Right lobe of liver (tissue), 4 donors: Measurements from ENCODE around the gene CCL20.

Experiments used
- POLR2A ChIP-seq: fragments of 450-650 bp; IDR thresholded peaks from one replicate; pipeline ENCODE4 v1.6.1; 2017; ENCODE audit warnings: antibody characterized with exemption, mild to moderate bottlenecking
- TF ChIP-seq, protein P1 (sequence below), 4 donors: fragments of 200-600 bp in 3 of 4; fragments of 450-650 bp in 1 of 4; IDR thresholded peaks; one replicate each; pipeline versions ENCODE4 v1.5.1 to v1.8.0; 2016 to 2022; ENCODE audit warnings: antibody characterized with exemption in 4 of 4, mild to moderate bottlenecking in 2 of 4
- donor health status: DM: no; HTN: no; CAD: no.
- donor health status: DM: no; HTN: no; CAD: no.
- donor health status: DM: no; HTN: yes; CAD: no.

- TF ChIP-seq, protein P1, sequence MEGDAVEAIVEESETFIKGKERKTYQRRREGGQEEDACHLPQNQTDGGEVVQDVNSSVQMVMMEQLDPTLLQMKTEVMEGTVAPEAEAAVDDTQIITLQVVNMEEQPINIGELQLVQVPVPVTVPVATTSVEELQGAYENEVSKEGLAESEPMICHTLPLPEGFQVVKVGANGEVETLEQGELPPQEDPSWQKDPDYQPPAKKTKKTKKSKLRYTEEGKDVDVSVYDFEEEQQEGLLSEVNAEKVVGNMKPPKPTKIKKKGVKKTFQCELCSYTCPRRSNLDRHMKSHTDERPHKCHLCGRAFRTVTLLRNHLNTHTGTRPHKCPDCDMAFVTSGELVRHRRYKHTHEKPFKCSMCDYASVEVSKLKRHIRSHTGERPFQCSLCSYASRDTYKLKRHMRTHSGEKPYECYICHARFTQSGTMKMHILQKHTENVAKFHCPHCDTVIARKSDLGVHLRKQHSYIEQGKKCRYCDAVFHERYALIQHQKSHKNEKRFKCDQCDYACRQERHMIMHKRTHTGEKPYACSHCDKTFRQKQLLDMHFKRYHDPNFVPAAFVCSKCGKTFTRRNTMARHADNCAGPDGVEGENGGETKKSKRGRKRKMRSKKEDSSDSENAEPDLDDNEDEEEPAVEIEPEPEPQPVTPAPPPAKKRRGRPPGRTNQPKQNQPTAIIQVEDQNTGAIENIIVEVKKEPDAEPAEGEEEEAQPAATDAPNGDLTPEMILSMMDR (IDR thresholded peaks at IDR 0.05) = no peak
- no peak for TF ChIP-seq POLR2A
Observed at GRCh38 chr2:227765788-227766372, 47.8 kb upstream of the CCL20 start.
